HG03139 (cell line): Measurements from ENCODE around the gene DXO.
"Not testable (repeated sequence)": the region's sequence is repeated elsewhere in the genome, so short reads cannot be mapped to it uniquely, and the experiment has no call there.

Experiments
- ATAC-seq: cut with Tn5 transposase; IDR thresholded peaks from one replicate; pipeline ENCODE4 v1.9.1; 2021; ENCODE audit not compliant: unreplicated experiment

The DXO gene

GRCh38 chr6:31971993-31972708, at the start of gene DXO:
Gene DXO (minus strand): TSS chr6:31972138. CDS start chr6:31971675, 463 bp downstream.
- peak; percentile 82 for ATAC-seq

GRCh38 chr6:32014547-32014946, 42.6 kb upstream of the DXO start, which contains the start of gene C4B:
Gene C4B (plus strand): TSS chr6:32014795. CDS start chr6:32014846, 51 bp downstream.
- not testable (repeated sequence) for ATAC-seq

- ATAC-seq = not testable (repeated sequence)
Observed at GRCh38 chr6:32013738-32014137, 41.8 kb upstream of the DXO start.

GRCh38 chr6:32012941-32013617, 41.1 kb upstream of the DXO start:
- ATAC-seq = not testable (repeated sequence)

GRCh38 chr6:32010856-32011530, 39.1 kb upstream of the DXO start:
- ATAC-seq = not testable (repeated sequence)

- ATAC-seq = not testable (repeated sequence)
Observed at GRCh38 chr6:32009537-32009936, 37.6 kb upstream of the DXO start.

- not testable (repeated sequence) for ATAC-seq
Observed at GRCh38 chr6:32008616-32009015, 36.7 kb upstream of the DXO start.

GRCh38 chr6:32008037-32008436, 36.1 kb upstream of the DXO start:
- ATAC-seq = not testable (repeated sequence)

- not testable (repeated sequence) for ATAC-seq
Observed at GRCh38 chr6:32007086-32007485, 35.1 kb upstream of the DXO start.

- not testable (repeated sequence) for ATAC-seq
Observed at GRCh38 chr6:32005991-32006529, 34.1 kb upstream of the DXO start.

GRCh38 chr6:32005538-32005880, 33.6 kb upstream of the DXO start:
- not testable (repeated sequence) for ATAC-seq

- ATAC-seq = not testable (repeated sequence)
Observed at GRCh38 chr6:32004864-32005537, 33.1 kb upstream of the DXO start.

- not testable (repeated sequence) for ATAC-seq
Observed at GRCh38 chr6:32004393-32004792, 32.5 kb upstream of the DXO start.

- not testable (repeated sequence) for ATAC-seq
Observed at GRCh38 chr6:32003301-32003700, 31.4 kb upstream of the DXO start.

GRCh38 chr6:32002546-32003268, 30.8 kb upstream of the DXO start:
- ATAC-seq = not testable (repeated sequence)

GRCh38 chr6:31996385-31996784, 24.4 kb upstream of the DXO start:
- ATAC-seq = not testable (repeated sequence)

- ATAC-seq = not testable (repeated sequence)
Observed at GRCh38 chr6:31994421-31994820, 22.5 kb upstream of the DXO start.

GRCh38 chr6:31989363-31989762, 17.4 kb upstream of the DXO start:
- ATAC-seq = not testable (repeated sequence)

GRCh38 chr6:31981744-31982143, 9.8 kb upstream of the DXO start, which contains the start of gene C4A:
Gene C4A (plus strand): TSS chr6:31982057. CDS start chr6:31982108, 51 bp downstream.
- ATAC-seq = not testable (repeated sequence)

- ATAC-seq = not testable (repeated sequence)
Observed at GRCh38 chr6:31980998-31981397, 9.1 kb upstream of the DXO start.
